ENCODE data around the gene SDSL.

SDSL gene

DNA sequence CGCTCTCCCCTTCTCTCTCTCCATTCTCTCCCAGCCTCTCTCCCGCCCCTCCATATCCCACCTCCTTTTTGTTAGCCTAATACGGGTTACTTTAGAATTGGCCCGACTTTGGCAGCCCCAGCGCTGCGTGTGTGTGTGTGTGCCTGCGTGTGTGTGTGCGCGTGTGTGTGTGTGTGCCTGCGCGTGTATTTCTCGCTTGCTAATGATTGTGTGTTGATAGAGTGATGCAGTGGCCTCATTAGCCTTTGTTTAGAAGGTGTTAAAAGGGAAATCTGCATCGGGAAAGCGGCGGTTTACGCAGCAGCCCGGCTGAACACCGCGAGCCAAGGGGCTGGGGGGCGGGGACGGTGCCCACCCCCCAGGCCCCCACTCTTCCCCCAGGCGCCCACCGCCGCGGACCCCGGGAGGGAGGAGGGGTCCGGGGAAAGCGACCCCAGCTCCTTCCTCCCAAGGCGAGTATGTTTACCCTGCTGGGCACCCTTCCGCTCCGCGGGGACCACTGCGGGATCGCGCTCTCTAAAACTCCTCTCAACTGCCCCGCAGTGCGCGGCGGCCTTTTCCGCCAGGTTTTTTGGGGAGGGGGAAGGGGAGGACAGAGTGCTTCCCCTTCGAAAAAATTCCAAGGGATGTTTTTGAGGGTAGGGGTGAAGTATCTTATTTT lies 56.3 kb downstream of the SDSL start:
- TF ChIP-seq, protein P1, sequence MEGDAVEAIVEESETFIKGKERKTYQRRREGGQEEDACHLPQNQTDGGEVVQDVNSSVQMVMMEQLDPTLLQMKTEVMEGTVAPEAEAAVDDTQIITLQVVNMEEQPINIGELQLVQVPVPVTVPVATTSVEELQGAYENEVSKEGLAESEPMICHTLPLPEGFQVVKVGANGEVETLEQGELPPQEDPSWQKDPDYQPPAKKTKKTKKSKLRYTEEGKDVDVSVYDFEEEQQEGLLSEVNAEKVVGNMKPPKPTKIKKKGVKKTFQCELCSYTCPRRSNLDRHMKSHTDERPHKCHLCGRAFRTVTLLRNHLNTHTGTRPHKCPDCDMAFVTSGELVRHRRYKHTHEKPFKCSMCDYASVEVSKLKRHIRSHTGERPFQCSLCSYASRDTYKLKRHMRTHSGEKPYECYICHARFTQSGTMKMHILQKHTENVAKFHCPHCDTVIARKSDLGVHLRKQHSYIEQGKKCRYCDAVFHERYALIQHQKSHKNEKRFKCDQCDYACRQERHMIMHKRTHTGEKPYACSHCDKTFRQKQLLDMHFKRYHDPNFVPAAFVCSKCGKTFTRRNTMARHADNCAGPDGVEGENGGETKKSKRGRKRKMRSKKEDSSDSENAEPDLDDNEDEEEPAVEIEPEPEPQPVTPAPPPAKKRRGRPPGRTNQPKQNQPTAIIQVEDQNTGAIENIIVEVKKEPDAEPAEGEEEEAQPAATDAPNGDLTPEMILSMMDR (IDR thresholded peaks at IDR 0.05; ENCODE audit: borderline replicate concordance, insufficient read depth, low read depth, low read length): no peak
- H3K4me3 ChIP-seq (ENCODE audit: low read depth, low read length): no peak overlapping the region

GRCh38 chr12:113479216-113479589 lies 57.0 kb downstream of the SDSL start:
- H3K4me3 ChIP-seq (ENCODE audit: low read depth, low read length): no peak overlapping the region
- TF ChIP-seq, protein P1 (IDR thresholded peaks at IDR 0.05; ENCODE audit: borderline replicate concordance, insufficient read depth, low read depth, low read length): no peak

GRCh38 chr12:113479590-113480335 lies 57.6 kb downstream of the SDSL start:
- TF ChIP-seq, protein P1 (IDR thresholded peaks at IDR 0.05; ENCODE audit: borderline replicate concordance, insufficient read depth, low read depth, low read length): no peak
- H3K4me3 ChIP-seq (ENCODE audit: low read depth, low read length): no peak overlapping the region

GRCh38 chr12:113480336-113480971 lies 58.3 kb downstream of the SDSL start:
- no peak overlapping the region for H3K4me3 ChIP-seq (ENCODE audit: low read depth, low read length)

GRCh38 chr12:113482334-113482733 lies 60.2 kb downstream of the SDSL start:
- H3K4me3 ChIP-seq (ENCODE audit: low read depth, low read length): no peak overlapping the region
- TF ChIP-seq, protein P1 (IDR thresholded peaks at IDR 0.05; ENCODE audit: borderline replicate concordance, insufficient read depth, low read depth, low read length): no peak

More at GRCh38 chr12:113480336-113480971, 58.3 kb downstream of the SDSL start:
- TF ChIP-seq, protein P1 (IDR thresholded peaks at IDR 0.05; ENCODE audit: borderline replicate concordance, insufficient read depth, low read depth, low read length): no peak

GRCh38 chr12:113485330-113485729 lies 63.1 kb downstream of the SDSL start:
- TF ChIP-seq, protein P1 (IDR thresholded peaks at IDR 0.05; ENCODE audit: borderline replicate concordance, insufficient read depth, low read depth, low read length): no peak

More at GRCh38 chr12:113485330-113485729, 63.1 kb downstream of the SDSL start:
- H3K4me3 ChIP-seq (ENCODE audit: low read depth, low read length): no peak overlapping the region
